ENCODE measurements around the gene TTLL1. TPM values are rescaled to one million over a fixed set of nuclear protein-coding genes. Genes with fewer than 3 reads are reported as not detected.
A peak's percentile ranks its signal among the peaks of the same experiment; 100 is the strongest.

Gene TTLL1
- total and polyA plus RNA-seq, 4 donors: 0.50 to 2.2 (median 1.1) TPM

DNA sequence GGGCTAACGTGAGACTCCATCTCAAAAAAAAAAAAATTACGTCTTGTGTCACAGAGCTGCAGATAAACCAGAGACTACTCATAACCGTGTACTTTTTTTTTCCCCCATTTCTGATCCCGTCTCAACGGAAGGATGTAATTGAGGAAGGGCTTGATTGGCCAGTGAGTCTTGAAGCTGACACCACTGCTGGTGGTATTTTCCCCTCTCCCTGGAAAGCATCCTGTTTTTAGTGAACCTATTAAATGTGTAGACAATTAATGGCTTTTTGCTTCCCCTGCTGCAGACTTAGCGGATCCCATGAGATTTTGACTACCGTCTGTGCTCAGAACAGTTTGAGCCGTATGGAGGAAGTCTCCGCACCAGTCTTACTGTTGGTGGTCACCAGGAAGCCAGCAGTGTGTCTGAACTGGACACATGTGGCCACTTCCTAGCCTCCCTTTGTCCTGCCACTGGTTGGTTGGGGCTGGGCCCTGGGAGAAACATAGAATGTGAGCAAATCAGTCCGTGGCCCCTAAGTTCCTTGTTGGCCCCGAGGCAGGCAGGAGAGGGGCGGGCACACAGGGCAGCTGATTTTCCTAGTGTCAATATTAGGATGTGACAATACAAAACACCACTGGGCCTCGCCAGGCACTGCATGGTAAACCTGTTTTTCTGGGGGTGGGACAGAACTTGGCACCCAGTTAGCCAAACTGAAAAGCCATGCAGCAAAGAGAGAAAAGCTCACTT, 24.5 kb upstream of the TTLL1 start:
- no peaks in the 10 kb centered on the region for H3K27me3 ChIP-seq (ENCODE audit: control insufficient read depth in 4 of 4, insufficient read depth in 4 of 4, low read length in 3 of 4)
- 63% methylated on average over 13 of the region's 13 CpGs for WGBS
- no peak overlapping the region for H3K27ac ChIP-seq (ENCODE audit: low read depth in 1 of 2, low read length in 2 of 2)
- no peaks in the 10 kb centered on the region for H3K9me3 ChIP-seq (ENCODE audit: control insufficient read depth in 4 of 4, low read length in 3 of 4)
- peaks cover 8 to 23% (median 17%) of the 10 kb centered on the region in 4 donors for H3K4me1 ChIP-seq (ENCODE audit: control insufficient read depth in 4 of 4, insufficient read depth in 4 of 4, low read length in 3 of 4)
- no peak overlapping the region for H3K9ac ChIP-seq (ENCODE audit: low read depth in 1 of 2, low read length in 2 of 2)
- TF ChIP-seq NR2F2 (IDR thresholded peaks at IDR 0.05): no peak
- TF ChIP-seq SP1 (IDR thresholded peaks at IDR 0.05): no peak
- no peak for TF ChIP-seq CTCF (IDR thresholded peaks at IDR 0.05; ENCODE audit: low read depth, low read length, missing input control)
- TF ChIP-seq EGR1 (IDR thresholded peaks at IDR 0.05; ENCODE audit: low read depth in 2 of 2): no peak
- no peak for TF ChIP-seq YY1 (IDR thresholded peaks at IDR 0.05)
- no peak for DNase-seq (ENCODE audit: low spot score)
- H3K36me3 ChIP-seq (ENCODE audit: control insufficient read depth in 4 of 4, insufficient read depth in 3 of 4, low read depth in 1 of 4, low read length in 3 of 4): no peaks in the 10 kb centered on the region
- H3K4me3 ChIP-seq (ENCODE audit: low read depth in 1 of 3, low read length in 3 of 3): no peak overlapping the region

- WGBS: 6% methylated on average over 86 of the region's 86 CpGs
- TF ChIP-seq FOXA2 (IDR thresholded peaks at IDR 0.05) (no peak), EGR1 (IDR thresholded peaks at IDR 0.05; ENCODE audit: low read depth in 2 of 2) (no peak), YY1 (IDR thresholded peaks at IDR 0.05) (no peak), HNF4G (IDR thresholded peaks at IDR 0.05) (no peak), HNF4A (conservative IDR thresholded peaks at IDR 0.05) (no peak), CTCF (IDR thresholded peaks at IDR 0.05; ENCODE audit: low read depth, low read length, missing input control) (no peak), TAF1 (conservative IDR thresholded peaks at IDR 0.05) (no peak), ATF3 (IDR thresholded peaks at IDR 0.05) (no peak)
- TF ChIP-seq, protein P1, sequence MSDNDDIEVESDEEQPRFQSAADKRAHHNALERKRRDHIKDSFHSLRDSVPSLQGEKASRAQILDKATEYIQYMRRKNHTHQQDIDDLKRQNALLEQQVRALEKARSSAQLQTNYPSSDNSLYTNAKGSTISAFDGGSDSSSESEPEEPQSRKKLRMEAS (IDR thresholded peaks at IDR 0.05): no peak
- TF ChIP-seq, protein P2, sequence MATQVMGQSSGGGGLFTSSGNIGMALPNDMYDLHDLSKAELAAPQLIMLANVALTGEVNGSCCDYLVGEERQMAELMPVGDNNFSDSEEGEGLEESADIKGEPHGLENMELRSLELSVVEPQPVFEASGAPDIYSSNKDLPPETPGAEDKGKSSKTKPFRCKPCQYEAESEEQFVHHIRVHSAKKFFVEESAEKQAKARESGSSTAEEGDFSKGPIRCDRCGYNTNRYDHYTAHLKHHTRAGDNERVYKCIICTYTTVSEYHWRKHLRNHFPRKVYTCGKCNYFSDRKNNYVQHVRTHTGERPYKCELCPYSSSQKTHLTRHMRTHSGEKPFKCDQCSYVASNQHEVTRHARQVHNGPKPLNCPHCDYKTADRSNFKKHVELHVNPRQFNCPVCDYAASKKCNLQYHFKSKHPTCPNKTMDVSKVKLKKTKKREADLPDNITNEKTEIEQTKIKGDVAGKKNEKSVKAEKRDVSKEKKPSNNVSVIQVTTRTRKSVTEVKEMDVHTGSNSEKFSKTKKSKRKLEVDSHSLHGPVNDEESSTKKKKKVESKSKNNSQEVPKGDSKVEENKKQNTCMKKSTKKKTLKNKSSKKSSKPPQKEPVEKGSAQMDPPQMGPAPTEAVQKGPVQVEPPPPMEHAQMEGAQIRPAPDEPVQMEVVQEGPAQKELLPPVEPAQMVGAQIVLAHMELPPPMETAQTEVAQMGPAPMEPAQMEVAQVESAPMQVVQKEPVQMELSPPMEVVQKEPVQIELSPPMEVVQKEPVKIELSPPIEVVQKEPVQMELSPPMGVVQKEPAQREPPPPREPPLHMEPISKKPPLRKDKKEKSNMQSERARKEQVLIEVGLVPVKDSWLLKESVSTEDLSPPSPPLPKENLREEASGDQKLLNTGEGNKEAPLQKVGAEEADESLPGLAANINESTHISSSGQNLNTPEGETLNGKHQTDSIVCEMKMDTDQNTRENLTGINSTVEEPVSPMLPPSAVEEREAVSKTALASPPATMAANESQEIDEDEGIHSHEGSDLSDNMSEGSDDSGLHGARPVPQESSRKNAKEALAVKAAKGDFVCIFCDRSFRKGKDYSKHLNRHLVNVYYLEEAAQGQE (IDR thresholded peaks at IDR 0.05): no peak
- H3K4me1 ChIP-seq (ENCODE audit: control insufficient read depth in 4 of 4, insufficient read depth in 4 of 4, low read length in 3 of 4): peaks cover 8 to 23% (median 17%) of the 10 kb centered on the region in 4 donors
- H3K27me3 ChIP-seq (ENCODE audit: control insufficient read depth in 4 of 4, insufficient read depth in 4 of 4, low read length in 3 of 4): no peaks in the 10 kb centered on the region
- peak overlapping the region in 2 of 3 donors; percentile 1 to 60 for H3K4me3 ChIP-seq (ENCODE audit: low read depth in 1 of 3, low read length in 3 of 3)
- H3K36me3 ChIP-seq (ENCODE audit: control insufficient read depth in 4 of 4, insufficient read depth in 3 of 4, low read depth in 1 of 4, low read length in 3 of 4): no peaks in the 10 kb centered on the region
- no peaks in the 10 kb centered on the region for H3K9me3 ChIP-seq (ENCODE audit: control insufficient read depth in 4 of 4, low read length in 3 of 4)
- no peak for DNase-seq (ENCODE audit: low spot score)
- no peak overlapping the region for H3K27ac ChIP-seq (ENCODE audit: low read depth in 1 of 2, low read length in 2 of 2)
- peak overlapping the region in 1 of 2 donors; percentile 12 for H3K9ac ChIP-seq (ENCODE audit: low read depth in 1 of 2, low read length in 2 of 2)
Measured at GRCh38 chr22:43110927-43111623, 21.9 kb upstream of the TTLL1 start.

Measured in liver (tissue), 9 donors.